ENCODE data around the gene HYOU1. TPM values are rescaled to one million over a fixed set of nuclear protein-coding genes. Genes with fewer than 3 reads are reported as not detected.

The HYOU1 gene
- polyA plus RNA-seq, 1 of the 3 experiments (the other 2 are of a cell fraction): 90.8 TPM

- no peaks in the 10 kb centered on the region for H4K20me1 ChIP-seq (ENCODE audit: insufficient read depth)
Observed at GRCh38 chr11:119048644-119049043, 8.4 kb downstream of the HYOU1 start.

GRCh38 chr11:119047205-119047604 is 9.8 kb downstream of the HYOU1 start:
- no peaks in the 10 kb centered on the region for H3F3A ChIP-seq (replicated peaks; ENCODE audit: insufficient read depth)
- H3K9me2 ChIP-seq: no peaks in the 10 kb centered on the region
- H3K9ac ChIP-seq: no peak overlapping the region
- no peaks in the 10 kb centered on the region for H3K79me2 ChIP-seq (ENCODE audit: insufficient read depth)
- no peak for TF ChIP-seq GABPA (IDR thresholded peaks at IDR 0.05; ENCODE audit: low read depth)
- WGBS (ENCODE audit: low lambda C conversion rate): 96% methylated on average over 6 of the region's 6 CpGs
- CTCF ChIA-PET: interaction anchor here (0.7 to 1.4 kb wide), 2 partner anchors 9 to 16 kb away, joined by 3 to 5 read pairs; no protein-coding TSS in a partner anchor
- H2AFZ ChIP-seq (ENCODE audit: low read depth): no peak overlapping the region
- H3K9me3 ChIP-seq: no peaks in the 10 kb centered on the region
- peaks cover 12 to 59% of the 10 kb centered on the region in 2 experiments for H3K36me3 ChIP-seq (replicated peaks in 1 of 2; ENCODE audit: control insufficient read depth in 1 of 2, insufficient read depth in 2 of 2, low read length in 1 of 2)
- H3K4me3 ChIP-seq (ENCODE audit: low read depth in 2 of 2, low read length in 1 of 2): no peak overlapping the region
- no peaks in the 10 kb centered on the region for H3K4me1 ChIP-seq (ENCODE audit: control insufficient read depth in 1 of 2, insufficient read depth in 2 of 2, low read depth in 1 of 2, low read length in 1 of 2)
- no peaks in the 10 kb centered on the region for H3K27me3 ChIP-seq (ENCODE audit: insufficient read depth)
- POLR2A ChIA-PET: interaction anchor here (1.2 to 3.1 kb wide), 2 partner anchors 8 to 9 kb away, joined by 4 to 12 read pairs; no protein-coding TSS in a partner anchor
- H3K4me2 ChIP-seq: no peak overlapping the region
- H4K20me1 ChIP-seq (ENCODE audit: insufficient read depth): no peaks in the 10 kb centered on the region
- no peak for DNase-seq
- H3K27ac ChIP-seq (ENCODE audit: low read depth in 2 of 2, low read length in 1 of 2): no peak overlapping the region

More at GRCh38 chr11:119048644-119049043, 8.4 kb downstream of the HYOU1 start:
- Histone ChIP-seq H3K36me3 (replicated peaks in 1 of 2; ENCODE audit: control insufficient read depth in 1 of 2, insufficient read depth in 2 of 2, low read length in 1 of 2) (peaks cover 23 to 73% of the 10 kb centered on the region in 2 experiments), H2AFZ (ENCODE audit: low read depth) (no peak overlapping the region), H3K9me3 (no peaks in the 10 kb centered on the region), H3K4me3 (ENCODE audit: low read depth in 2 of 2, low read length in 1 of 2) (no peak overlapping the region), H3K4me1 (ENCODE audit: control insufficient read depth in 1 of 2, insufficient read depth in 2 of 2, low read depth in 1 of 2, low read length in 1 of 2) (no peaks in the 10 kb centered on the region), H3K9me2 (no peaks in the 10 kb centered on the region), H3K27me3 (ENCODE audit: insufficient read depth) (no peaks in the 10 kb centered on the region), H3K4me2 (no peak overlapping the region), H3K79me2 (ENCODE audit: insufficient read depth) (no peaks in the 10 kb centered on the region), H3K27ac (ENCODE audit: low read depth in 2 of 2, low read length in 1 of 2) (no peak overlapping the region), H3F3A (replicated peaks; ENCODE audit: insufficient read depth) (no peaks in the 10 kb centered on the region), H3K9ac (no peak overlapping the region)
- ChIA-PET POLR2A (interaction anchor here (1.6 kb wide), 1 partner anchor 17 kb away, joined by 3 read pairs; no protein-coding TSS in a partner anchor), CTCF (interaction anchor here (0.9 to 1.1 kb wide), 3 partner anchors 8 to 19 kb away, joined by 3 to 4 read pairs (median 4); partner anchors contain the start of genes HYOU1, SLC37A4 and VPS11)
- no peak for TF ChIP-seq TCF12 (IDR thresholded peaks at IDR 0.05)
- WGBS (ENCODE audit: low lambda C conversion rate): 93% methylated on average over 9 of the region's 9 CpGs
- no peak for DNase-seq

GRCh38 chr11:119046489-119046888 is 10.5 kb downstream of the HYOU1 start:
- CTCF ChIA-PET: interaction anchor here (1.4 kb wide), 1 partner anchor 9 kb away, joined by 5 read pairs; no protein-coding TSS in a partner anchor
- H3K36me3 ChIP-seq (replicated peaks in 1 of 2; ENCODE audit: control insufficient read depth in 1 of 2, insufficient read depth in 2 of 2, low read length in 1 of 2): peaks cover 12 to 52% of the 10 kb centered on the region in 2 experiments
- 94% methylated on average over 3 of the region's 6 CpGs for WGBS (ENCODE audit: low lambda C conversion rate)
- TF ChIP-seq FOSL2 (IDR thresholded peaks at IDR 0.05; ENCODE audit: borderline replicate concordance, low read depth) (no peak), GATA2 (CRISPR knock-in tag; IDR thresholded peaks at IDR 0.05) (no peak), RAD21 (IDR thresholded peaks at IDR 0.05; ENCODE audit: low read length) (no peak), MEF2A (IDR thresholded peaks at IDR 0.05; ENCODE audit: borderline replicate concordance, low read depth) (no peak), CTCF (IDR thresholded peaks at IDR 0.05) (no peak), TAF1 (IDR thresholded peaks at IDR 0.05; ENCODE audit: borderline replicate concordance, low read depth, low read length) (no peak), USF1 (IDR thresholded peaks at IDR 0.05; ENCODE audit: borderline replicate concordance, low read depth) (no peak)
- POLR2A ChIA-PET: interaction anchor here (0.6 to 3.1 kb wide), 3 partner anchors 8 to 75 kb away, joined by 4 to 12 read pairs (median 4); partner anchors contain the start of gene HINFP
- no peak overlapping the region for H3K9ac ChIP-seq
- H4K20me1 ChIP-seq (ENCODE audit: insufficient read depth): no peaks in the 10 kb centered on the region
- no peaks in the 10 kb centered on the region for H3K4me1 ChIP-seq (ENCODE audit: control insufficient read depth in 1 of 2, insufficient read depth in 2 of 2, low read depth in 1 of 2, low read length in 1 of 2)
- no peak overlapping the region for H3K4me2 ChIP-seq
- no peak overlapping the region for H3K27ac ChIP-seq (ENCODE audit: low read depth in 2 of 2, low read length in 1 of 2)
- H3K27me3 ChIP-seq (ENCODE audit: insufficient read depth): no peaks in the 10 kb centered on the region
- H3K9me2 ChIP-seq: no peaks in the 10 kb centered on the region
- no peak overlapping the region for H2AFZ ChIP-seq (ENCODE audit: low read depth)
- H3K9me3 ChIP-seq: no peaks in the 10 kb centered on the region
- H3K79me2 ChIP-seq (ENCODE audit: insufficient read depth): no peaks in the 10 kb centered on the region
- H3F3A ChIP-seq (replicated peaks; ENCODE audit: insufficient read depth): no peaks in the 10 kb centered on the region
- H3K4me3 ChIP-seq (ENCODE audit: low read depth in 2 of 2, low read length in 1 of 2): no peak overlapping the region
- no peak for DNase-seq
